ENCODE results near the gene MSTO1.

GRCh38 chr1:155622191-155622590 is 12.2 kb downstream of the MSTO1 start:
- TF ChIP-seq, protein P1, sequence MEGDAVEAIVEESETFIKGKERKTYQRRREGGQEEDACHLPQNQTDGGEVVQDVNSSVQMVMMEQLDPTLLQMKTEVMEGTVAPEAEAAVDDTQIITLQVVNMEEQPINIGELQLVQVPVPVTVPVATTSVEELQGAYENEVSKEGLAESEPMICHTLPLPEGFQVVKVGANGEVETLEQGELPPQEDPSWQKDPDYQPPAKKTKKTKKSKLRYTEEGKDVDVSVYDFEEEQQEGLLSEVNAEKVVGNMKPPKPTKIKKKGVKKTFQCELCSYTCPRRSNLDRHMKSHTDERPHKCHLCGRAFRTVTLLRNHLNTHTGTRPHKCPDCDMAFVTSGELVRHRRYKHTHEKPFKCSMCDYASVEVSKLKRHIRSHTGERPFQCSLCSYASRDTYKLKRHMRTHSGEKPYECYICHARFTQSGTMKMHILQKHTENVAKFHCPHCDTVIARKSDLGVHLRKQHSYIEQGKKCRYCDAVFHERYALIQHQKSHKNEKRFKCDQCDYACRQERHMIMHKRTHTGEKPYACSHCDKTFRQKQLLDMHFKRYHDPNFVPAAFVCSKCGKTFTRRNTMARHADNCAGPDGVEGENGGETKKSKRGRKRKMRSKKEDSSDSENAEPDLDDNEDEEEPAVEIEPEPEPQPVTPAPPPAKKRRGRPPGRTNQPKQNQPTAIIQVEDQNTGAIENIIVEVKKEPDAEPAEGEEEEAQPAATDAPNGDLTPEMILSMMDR (IDR thresholded peaks at IDR 0.05), result no peak
- no peak for TF ChIP-seq EP300 (IDR thresholded peaks at IDR 0.05)

Data from suprapubic skin (tissue), 3 donors.